NCI-H1105 (cell line): ENCODE measurements around the gene BCL11B.

Experiments
- DNase-seq: peaks from one replicate; lab custom pipeline; 2025; lab: John Stamatoyannopoulos, UW

The BCL11B gene

DNA sequence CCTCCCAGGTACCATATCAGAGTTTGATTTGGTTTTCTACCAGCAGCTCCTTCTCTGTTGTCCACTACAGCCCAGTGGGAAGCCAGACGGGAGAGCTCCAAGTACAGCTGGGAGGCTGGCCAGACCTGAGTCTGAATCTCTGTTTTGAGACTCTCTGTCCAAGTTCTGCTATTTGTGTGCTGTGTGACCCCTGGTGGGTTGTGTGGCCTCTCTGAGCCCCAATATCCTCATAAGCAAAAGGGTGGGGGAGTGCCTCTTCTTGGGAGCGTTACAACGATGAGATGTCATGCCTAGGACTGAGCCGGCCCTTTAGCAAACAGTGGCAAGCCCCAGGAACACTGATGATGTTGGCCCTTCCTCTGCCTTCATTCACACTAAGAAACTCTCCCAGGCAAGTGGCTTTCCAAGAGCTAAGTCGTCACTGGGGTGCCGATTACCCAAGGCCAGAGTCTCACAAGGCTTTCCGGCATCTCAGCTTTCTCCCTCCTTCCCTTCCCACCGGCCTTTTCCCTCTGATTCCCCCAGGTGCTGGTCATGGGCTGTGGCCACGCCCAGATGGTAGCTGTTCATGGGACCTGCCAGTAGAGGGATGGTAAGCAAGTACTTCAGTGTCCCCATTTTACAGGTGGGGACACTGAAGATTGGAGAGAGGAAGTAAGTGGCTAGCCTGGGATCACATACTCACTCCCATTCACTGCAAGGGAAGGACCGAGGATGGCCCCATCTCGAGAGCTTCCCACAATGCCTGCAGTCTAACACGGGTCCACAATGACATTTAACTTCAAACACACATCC lies 47.7 kb downstream of the BCL11B start:
- DNase-seq = no peak

DNA sequence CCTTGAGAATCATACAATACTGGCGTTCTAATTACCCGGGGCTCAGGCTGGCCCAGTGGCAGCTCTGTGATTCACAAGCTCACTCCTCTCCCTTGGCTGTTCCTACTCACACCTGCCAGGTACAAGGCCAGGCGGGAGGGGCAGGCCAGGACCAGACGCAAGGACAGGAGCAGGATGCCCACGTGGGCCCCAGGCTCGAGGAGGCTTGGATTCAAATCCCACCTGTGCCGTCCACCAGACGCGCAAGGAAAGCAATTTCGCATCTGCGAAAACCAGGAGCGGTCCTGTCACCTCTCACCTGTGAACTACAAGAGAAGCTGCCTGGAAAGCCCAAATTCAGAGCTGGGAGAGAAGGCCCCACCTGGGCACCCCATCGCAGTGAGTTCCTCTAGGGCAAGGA lies 50.6 kb downstream of the BCL11B start:
- no peak for DNase-seq

DNA sequence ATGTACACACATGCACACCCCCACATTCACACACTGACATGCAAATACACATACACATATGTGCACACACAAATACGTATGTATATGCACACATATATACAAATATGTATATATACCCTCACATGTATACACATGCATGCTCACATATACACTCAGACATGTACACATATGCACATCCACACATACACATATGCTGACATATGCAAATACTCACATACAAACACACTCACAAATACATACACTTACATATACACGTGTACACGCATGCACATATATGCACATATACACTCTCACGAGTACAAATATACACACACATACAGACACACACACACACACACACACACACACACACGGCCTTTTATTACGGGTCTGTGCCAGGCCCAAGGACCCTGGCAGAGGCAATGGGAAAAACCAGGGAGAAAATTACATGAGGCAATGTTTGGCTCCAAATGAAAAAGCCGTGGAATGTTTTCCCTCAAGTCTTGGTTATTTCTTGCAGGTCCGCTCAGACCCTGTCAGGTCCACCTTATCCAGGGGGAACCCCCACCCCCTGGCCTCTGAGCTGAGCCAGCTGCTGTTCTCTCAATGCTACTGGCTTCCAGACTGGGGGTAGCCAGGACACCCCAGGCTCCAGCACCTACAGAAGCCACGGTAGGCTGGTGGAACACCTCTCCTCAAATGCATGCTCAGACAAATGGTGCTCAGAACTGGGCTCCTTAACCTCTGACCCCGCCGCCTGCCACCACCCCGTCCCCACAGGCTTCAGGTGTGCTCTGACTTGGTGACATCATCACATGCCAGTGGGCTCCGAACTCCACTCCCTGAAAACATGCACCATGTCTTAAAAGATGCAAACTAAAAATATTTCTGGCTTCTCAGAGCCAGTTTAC lies 54.7 kb downstream of the BCL11B start:
- DNase-seq = no peak

DNA sequence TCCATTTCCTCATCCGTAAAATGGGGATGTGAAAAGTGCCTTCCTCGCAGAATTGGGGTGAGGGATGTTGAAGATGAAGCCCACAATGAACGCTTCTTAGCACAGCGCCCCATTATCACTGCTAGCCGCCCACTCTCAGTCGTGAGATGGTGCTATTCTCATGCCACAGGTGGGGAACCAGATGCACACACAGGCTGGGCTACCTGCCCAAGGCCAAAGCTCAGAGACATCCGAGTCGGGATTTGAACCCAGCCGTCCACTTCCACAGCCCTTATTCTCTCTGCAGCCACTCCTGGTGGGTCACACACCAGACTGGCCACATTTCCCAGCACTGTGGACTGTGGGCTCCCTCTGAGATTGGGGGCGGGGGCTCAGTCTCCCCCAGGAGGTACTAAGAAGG lies 55.8 kb downstream of the BCL11B start:
- DNase-seq = no peak

DNA sequence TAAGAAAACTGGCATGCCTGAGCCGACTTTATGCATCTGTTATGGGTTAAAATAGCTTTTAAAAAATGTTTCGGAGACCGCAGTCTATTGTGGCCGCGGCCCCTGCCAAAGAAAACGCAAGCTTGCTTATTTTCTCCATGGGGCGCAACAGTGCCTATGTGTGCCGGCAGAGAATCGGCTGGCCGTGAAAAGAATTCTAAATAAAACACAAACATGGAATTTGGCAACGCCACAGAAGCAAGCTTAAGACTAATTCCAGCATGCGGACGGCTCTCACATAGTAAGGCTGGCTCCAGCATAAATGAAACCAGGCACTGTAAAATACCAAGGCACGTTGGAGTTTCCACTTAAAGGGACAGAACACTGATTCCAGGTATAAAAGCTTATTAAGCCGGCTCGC lies 56.7 kb downstream of the BCL11B start:
- no peak for DNase-seq

DNA sequence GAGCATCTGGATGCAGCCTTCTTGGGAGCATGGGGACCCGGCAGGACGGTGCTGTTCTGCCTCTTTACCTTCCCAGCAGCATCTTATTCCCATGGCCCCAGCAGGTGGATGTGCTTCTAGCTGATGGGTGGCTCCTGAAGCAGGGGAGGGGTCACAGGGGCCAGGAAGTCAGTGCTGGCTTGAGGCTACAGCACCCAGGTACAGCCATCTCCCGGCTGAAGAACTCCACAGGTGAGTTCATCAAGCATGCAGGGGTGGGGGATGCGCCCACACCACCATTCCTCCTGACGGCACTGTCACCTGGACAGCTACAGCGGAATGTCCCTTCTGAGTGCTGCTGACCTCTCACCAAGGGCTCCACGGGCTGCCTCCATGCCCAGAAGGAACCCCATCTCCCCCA lies 57.3 kb downstream of the BCL11B start:
- no peak for DNase-seq

DNA sequence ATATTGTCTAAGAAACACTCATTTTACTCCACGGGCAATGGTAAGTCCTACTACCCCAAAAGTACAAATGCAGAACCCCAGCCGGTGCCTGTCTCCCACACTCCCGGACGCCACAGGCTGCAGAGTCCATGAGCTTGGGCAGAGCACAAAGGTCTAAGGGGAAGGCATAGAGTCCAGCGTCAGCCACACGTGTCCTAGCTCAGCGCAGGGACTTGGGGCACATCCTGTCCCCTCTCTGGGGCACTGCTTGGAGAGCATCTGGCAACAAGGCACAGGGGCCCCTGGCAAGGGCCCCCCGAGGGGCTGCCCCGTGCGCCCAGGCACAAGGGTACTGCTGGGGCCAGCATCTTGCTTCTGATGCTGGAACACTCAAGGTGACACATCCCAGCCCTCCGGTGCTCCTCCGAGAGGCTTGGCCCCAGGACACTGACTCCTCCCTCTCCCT lies 58.4 kb downstream of the BCL11B start:
- DNase-seq = no peak

DNA sequence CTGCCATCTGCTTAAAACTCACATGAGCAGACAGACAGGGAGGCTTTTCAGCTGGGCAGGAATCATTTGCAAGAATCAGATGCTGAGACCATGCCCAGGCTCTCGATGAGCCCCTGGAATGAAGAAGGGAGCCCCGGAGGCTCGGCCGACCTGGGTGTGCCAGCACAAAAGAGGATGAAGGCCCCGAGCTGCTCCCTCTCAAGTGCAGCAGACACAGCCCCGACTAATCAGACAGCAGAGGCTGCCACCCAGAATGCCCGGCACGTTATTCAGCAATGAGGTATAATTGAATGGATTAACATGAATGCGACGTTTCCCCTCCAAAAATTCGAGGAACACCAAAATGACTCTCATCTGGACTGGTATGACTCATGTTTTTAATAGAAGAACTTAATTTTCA lies 58.9 kb downstream of the BCL11B start:
- DNase-seq = no peak

DNA sequence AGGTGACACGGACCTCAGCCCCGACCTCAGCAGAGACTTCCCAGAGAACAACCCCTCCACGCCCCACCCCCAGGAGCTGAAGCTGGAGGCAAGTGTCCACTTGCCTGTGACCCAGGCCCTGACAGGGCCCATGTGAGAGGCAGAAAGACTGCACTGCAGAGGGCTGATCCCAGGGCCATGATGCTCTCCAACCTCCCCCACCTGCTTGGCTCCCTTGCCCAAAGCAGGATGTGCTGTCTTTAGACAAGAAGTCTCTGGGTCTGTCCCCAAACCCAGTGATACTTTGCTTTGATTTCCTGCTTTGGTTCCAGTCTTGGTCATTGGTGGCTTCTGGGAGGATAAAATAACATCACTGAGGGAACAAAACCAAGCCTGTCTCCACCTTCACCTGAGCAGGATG lies 59.4 kb downstream of the BCL11B start:
- no peak for DNase-seq

DNA sequence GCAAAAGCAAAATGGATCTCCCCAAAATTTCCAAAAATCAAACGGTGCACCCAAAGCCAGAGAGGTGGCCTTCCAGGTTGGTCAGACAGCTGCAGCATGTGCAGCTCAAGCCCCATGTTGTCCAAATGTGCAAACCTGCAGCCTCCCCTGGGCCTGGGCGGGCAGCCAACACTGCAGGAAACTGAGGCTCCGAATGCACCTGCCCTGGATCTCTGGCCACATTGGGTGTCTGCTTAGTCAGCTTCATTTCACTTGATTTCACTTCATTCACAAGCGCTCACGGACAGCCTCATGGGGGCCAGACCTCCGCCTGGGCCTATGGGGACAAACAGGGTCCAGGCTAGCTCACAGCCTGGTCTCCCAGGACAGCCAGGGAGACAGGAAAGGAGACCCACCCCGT lies 59.8 kb downstream of the BCL11B start:
- DNase-seq = no peak

DNA sequence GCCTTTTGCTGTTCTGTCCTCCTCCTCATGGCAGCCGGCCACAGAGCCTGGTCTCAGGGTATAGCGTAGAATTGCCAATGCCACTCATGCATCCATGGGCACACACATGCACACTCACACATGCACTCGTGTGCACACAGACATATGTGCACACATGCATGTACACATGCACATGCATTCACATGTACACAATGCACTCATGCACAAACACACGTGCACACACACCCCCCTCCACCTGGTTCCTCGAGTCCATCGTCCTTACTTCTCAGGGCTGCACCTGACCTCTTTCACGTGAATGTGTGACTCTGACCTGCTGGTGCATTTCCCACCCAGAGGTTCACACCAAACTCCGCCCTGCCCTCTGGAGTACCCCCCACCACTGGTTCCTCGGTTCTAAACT lies 60.6 kb downstream of the BCL11B start:
- no peak for DNase-seq

DNA sequence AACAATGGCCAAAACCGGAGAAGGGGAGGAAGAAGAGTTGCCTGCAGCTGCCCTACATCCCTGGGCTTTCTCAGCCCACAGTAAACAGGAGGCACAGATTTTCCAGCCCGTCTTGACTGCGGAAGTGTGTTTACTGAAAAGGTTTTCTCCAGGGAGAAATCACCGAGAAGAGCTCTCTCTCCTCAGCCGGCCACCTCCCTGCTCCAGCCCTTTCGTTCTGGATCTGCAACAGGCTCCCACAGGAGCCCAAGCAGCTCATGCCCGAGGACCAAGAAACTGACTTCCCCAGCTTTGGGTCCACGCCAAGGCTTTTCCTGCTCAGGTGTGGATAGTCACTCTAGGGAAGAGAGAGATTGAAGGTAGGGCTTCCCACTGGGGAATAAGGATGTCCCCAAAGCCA lies 61.7 kb downstream of the BCL11B start:
- no peak for DNase-seq

DNA sequence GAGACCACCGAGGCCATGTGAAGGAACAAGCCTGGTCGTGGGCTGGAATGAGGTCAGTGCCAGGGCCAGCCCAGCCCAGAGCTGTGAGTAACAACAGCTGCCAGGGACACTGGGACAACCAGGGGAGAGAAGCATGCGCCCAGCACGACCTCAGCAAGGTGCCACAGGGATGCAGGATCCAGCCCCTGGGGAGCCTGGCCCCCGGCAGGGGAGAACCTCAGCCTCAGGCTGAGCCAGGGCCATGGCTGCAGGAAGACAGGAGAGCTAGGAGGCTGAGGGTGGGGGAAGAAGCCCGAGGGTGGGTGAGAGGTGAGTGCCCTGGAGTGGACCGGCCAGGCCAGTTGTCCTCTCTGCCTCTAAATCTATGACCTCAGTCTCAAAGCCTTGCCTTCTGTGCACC lies 62.6 kb downstream of the BCL11B start:
- DNase-seq = no peak

DNA sequence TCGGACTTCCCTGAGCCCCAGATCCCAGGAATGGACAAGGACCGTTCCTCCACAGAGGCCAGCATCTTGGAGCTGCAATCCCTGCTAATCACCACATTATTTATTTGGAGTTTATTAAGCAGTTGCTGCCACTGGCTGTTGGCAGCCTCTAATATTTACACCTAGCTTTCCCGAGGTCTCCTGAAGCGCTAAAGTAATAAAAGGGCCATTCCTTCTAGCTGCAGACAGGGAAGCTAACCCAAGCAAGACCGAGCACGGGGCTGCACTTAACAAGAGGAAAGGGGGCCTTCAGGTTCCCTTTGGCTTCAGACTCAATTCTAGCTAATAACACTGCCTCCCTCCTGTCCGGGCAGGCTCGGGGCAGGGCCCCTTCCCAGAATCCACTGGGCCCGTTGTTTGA lies 63.7 kb downstream of the BCL11B start:
- no peak for DNase-seq

DNA sequence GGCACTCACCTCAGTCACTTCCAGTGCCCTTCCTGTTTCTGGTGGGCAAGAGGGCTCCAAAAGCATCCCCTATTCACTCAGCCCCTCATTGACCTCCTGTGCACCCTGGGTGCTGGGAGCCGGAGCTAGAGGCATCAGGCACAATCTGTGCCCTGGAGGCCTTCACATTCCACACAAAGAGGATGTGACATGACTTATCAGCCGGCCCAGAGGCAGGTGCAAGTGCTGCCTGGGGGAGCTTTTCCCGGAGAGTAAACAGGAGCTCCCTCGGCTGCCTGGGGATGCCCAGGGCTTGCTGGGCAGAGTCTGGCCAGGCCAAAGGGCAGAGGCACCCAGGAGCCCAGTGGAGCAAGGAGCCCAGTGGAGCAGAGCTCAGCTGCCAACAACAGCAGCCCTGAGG lies 64.5 kb downstream of the BCL11B start:
- DNase-seq = no peak

DNA sequence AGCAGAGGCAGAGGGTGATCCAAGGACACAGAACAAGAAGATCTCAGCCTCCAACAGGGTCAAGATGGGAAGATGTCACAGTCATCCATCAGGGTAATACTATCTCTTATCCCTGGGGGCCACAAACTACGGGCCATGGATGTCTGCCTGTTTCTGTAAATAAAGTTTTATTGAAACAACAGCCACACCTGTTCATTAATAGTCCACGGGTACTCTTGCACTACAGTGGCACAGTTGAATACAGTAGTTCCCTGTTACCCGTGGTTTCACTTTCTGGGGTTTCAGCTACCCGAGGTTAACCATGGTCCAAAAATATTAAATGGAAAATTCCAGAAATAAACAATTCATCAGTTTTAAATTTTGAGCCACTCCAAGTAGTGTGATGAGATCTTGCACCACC lies 65.9 kb downstream of the BCL11B start:
- DNase-seq = no peak

DNA sequence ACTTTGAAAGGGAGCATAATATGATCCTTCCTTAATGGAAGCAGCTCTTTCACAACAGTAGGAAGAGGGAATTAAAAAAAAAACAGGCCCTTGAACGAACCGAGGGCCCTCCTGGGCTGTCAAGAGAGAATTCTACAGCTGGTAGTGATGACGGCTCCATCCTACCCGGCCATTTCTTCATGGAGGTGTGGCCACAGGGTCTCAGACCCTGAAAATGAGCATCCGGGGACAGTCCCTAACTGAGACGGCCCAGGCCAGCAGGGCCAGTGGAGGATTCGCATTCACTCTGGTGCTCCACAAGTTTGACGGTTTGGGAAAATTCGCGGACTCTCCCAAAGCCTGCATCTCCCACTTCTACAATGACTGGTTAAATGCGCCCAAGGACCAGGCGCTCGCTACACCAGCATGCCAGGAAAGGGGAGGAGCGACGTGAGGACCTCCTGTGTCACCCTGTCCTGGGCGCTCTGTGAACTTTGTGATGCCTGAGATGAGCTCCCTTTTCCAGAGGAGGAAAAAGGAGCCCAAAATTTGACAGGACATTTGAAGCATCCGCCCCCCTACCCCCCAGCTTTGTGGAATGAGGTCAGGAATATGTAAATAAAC lies 66.8 kb downstream of the BCL11B start:
- DNase-seq = no peak

DNA sequence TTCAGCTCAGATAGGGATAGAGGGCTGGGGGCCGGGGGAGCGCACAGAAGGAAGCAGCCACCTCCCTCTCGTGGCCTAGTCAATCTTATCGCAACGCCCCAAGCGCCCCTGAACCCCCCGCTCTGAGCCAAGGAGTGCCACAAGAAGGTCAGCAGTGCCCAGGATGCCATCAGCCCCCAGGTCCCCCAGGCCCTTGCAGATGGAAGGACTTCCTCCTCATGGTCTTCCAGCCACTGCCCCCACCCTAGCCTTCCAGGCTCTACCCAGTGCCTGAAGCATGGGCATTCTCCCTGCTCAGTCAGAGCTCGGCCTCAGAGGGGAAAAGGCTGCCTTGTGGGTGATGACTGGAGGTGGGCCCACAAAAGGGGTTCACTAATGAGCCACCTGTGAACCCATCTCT lies 68.2 kb downstream of the BCL11B start:
- no peak for DNase-seq

DNA sequence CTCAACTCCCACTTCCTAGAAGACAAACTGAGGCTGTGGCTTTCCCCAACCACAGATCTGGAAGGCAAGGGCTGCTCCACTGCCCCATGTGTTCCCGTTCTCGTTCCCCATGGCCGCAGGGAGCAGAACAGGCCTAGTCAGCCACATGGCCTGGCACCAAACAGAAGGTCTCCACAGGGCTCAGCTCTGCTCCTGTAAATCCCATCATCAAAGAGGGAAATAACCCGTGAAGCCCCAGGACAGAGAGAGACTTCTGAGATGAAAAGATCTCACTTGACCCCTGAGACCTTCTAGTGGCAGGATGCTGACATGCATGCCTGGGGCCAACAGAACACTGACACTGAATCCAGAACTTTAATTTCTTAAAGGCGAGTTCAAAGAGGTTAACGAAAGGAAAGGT lies 68.9 kb downstream of the BCL11B start:
- DNase-seq = no peak

DNA sequence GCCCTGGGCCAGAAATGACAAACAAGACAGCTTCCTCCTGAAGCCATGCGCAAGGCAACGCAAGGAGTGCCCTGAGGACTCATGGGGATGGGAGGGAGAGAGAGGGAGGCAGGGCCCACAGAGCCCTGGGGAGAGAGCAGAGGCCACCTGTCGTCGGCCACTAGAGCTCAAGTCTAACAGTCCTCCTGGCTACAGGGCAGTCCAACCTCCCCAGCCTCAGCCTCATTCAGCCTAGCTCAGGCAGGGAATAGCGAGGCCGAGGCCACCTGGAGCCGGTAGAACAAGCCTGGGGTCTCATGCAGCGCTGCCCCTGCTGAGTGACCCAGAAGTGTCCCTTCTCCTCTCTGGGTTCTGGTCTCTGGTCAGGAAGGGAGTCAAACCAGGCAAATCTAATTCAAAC lies 69.5 kb downstream of the BCL11B start:
- no peak for DNase-seq

DNA sequence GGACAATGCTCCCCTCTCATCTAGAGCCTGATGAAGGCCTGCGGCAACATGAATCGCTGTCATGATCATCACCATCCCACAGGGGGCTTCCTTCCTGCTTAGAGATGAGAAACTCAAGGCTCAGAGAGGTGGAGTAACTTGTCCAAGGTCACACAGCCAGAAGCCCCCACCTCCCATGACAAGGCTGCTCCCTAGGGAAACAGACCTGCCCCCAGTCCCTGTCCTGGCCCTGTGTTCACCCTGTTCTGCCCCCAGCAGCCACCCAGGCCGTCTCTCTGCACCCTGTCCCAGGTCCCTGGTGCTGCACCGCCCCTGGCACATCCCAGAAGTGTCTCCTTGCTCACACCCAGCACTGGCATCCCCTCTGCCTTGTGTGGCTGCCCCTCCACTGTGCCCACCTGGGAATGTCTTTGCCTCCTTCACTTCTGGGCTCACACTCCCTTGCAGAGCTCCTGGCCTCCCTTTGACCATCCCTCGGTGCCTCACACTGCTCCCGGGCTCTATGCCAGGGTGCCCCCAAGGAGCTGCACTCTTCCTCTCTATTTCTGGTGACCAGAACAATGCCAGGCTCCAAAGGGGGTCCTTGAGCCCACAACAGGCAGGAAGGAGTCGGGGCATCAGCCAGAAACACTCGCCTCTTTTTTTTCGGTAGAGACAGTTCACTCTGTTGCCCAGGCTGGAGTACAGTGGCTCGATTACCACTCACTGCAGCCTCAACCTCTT lies 70.5 kb downstream of the BCL11B start:
- no peak for DNase-seq

DNA sequence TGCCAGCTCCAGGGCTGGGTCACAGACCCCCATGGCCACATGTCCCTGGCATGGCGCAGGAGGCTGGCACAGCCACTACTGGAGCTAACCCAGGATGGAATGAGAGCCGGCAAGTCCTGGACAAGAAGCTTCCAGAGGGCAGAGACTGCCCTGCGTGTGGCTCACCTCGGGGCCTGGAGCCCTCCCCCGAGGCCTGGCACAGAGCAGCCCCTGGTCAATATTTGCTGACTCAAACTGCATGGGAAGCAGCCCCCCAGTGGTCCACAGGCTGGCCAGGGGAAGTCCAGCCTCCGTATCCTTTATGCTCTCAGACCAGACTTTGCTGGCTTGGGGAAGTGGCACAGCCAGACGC lies 71.4 kb downstream of the BCL11B start:
- DNase-seq = no peak
